ENCODE measurements around the gene TAF5L. TPM values are rescaled to one million over a fixed set of nuclear protein-coding genes. Genes with fewer than 3 reads are reported as not detected.

The TAF5L gene
- total and polyA plus RNA-seq, 2 of the 4 experiments (the other 2 are of a cell fraction): 17.9 to 18.6 TPM

DNA sequence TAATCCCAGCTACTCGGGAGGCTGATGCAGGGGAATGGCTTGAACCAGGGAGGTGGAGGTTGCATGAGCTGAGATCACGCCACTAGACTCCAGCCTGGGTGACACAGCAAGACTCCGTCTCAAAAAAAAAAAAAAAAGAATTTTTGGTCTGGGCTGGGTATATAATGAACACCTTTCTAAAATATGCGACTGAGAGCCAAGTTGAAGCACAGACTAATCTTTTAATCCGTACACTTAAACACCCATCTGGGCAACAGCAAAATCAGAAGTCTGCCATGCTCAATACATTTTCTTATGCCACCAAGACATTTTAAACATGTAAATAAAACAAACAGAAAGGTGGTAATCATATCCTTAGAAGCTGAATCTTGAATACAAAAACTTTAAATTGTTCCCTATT is 35.8 kb downstream of the TAF5L start:
- intact Hi-C loops (cut with micrococcal nuclease): no loop called here
- Histone ChIP-seq H3K9me3 (ENCODE audit: control insufficient read depth, insufficient read depth, low read length) (no peaks in the 10 kb centered on the region), H2AK9ac (replicated peaks; ENCODE audit: low read depth, low read length, poor library complexity) (no peak overlapping the region), H3K14ac (replicated peaks; ENCODE audit: low read depth, low read length) (no peak overlapping the region), H4K91ac (ENCODE audit: insufficient read depth, low read depth, low read length) (no peak overlapping the region), H3K56ac (ENCODE audit: extremely low read depth, insufficient read depth, low read length) (no peak overlapping the region), H3K18ac (ENCODE audit: low read depth, low read length) (no peak overlapping the region), H3K27ac (ENCODE audit: insufficient read depth, low read length) (no peak overlapping the region), H4K5ac (ENCODE audit: low read depth, low read length) (no peak overlapping the region), H3K4me2 (ENCODE audit: low read depth, low read length) (no peak overlapping the region), H3K9me1 (ENCODE audit: insufficient read depth, low read length) (0 out of 2 replicates have a peak, but pooled peaks cover 7% of the 10 kb centered on the region), H3K79me1 (ENCODE audit: low read depth in 1 of 2, low read length in 2 of 2) (peaks cover 14 to 15% of the 10 kb centered on the region in 2 experiments), H2AK5ac (ENCODE audit: low read depth, low read length) (no peak overlapping the region), H2BK15ac (ENCODE audit: low read depth, low read length) (no peak overlapping the region), H4K8ac (ENCODE audit: low read depth in 2 of 2, low read length in 2 of 2) (no peak overlapping the region), H4K20me1 (ENCODE audit: insufficient read depth, low read length) (no peaks in the 10 kb centered on the region; the same call in 1 of the 2 replicates), H3K27me3 (ENCODE audit: control insufficient read depth, insufficient read depth, low read length) (no peaks in the 10 kb centered on the region), H3K4me3 (ENCODE audit: insufficient read depth, low read depth, low read length) (no peak overlapping the region), H2AFZ (replicated peaks; ENCODE audit: low read length, poor library complexity) (no peak overlapping the region), H3K4ac (ENCODE audit: low read depth, low read length) (no peak overlapping the region), H2BK5ac (ENCODE audit: low read depth, low read length, poor library complexity, severe bottlenecking) (no peak overlapping the region), H3K4me1 (ENCODE audit: control insufficient read depth, insufficient read depth, low read length) (no peaks in the 10 kb centered on the region), H2BK120ac (ENCODE audit: low read depth, low read length) (no peak overlapping the region), H2BK20ac (ENCODE audit: low read depth, low read length) (no peak overlapping the region), H3K23ac (ENCODE audit: low read depth, low read length) (no peak overlapping the region), H3K9ac (ENCODE audit: low read depth, low read length) (no peak overlapping the region), H3K36me3 (ENCODE audit: control insufficient read depth, insufficient read depth, low read length) (peaks cover 15% of the 10 kb centered on the region)
- ChIA-PET POLR2A (ENCODE audit: unreplicated experiment) (no interaction called here), CTCF (interaction anchor here (1.3 kb wide), 1 partner anchor 11 kb away, joined by 3 read pairs; no protein-coding TSS in a partner anchor)
- TF ChIP-seq NFE2L2 (IDR thresholded peaks at IDR 0.05; ENCODE audit: low read depth, low read length) (no peak), RAD21 (IDR thresholded peaks at IDR 0.05; ENCODE audit: low read length) (no peak), MAFK (IDR thresholded peaks at IDR 0.05; ENCODE audit: low read depth, low read length) (no peak), MAZ (IDR thresholded peaks at IDR 0.05; ENCODE audit: borderline replicate concordance, low read depth, low read length) (no peak), RCOR1 (IDR thresholded peaks at IDR 0.05; ENCODE audit: insufficient replicate concordance, low read length) (no peak), CHD1 (IDR thresholded peaks at IDR 0.05; ENCODE audit: low read depth, low read length) (no peak), FOS (IDR thresholded peaks at IDR 0.05; ENCODE audit: low read depth, low read length) (no peak), POLR2A (IDR thresholded peaks at IDR 0.05; ENCODE audit: low read depth, low read length) (no peak)
- TF ChIP-seq, protein P1, sequence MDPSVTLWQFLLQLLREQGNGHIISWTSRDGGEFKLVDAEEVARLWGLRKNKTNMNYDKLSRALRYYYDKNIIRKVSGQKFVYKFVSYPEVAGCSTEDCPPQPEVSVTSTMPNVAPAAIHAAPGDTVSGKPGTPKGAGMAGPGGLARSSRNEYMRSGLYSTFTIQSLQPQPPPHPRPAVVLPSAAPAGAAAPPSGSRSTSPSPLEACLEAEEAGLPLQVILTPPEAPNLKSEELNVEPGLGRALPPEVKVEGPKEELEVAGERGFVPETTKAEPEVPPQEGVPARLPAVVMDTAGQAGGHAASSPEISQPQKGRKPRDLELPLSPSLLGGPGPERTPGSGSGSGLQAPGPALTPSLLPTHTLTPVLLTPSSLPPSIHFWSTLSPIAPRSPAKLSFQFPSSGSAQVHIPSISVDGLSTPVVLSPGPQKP (IDR thresholded peaks at IDR 0.05; ENCODE audit: borderline replicate concordance, low read depth, low read length): no peak
- TF ChIP-seq, protein P2, sequence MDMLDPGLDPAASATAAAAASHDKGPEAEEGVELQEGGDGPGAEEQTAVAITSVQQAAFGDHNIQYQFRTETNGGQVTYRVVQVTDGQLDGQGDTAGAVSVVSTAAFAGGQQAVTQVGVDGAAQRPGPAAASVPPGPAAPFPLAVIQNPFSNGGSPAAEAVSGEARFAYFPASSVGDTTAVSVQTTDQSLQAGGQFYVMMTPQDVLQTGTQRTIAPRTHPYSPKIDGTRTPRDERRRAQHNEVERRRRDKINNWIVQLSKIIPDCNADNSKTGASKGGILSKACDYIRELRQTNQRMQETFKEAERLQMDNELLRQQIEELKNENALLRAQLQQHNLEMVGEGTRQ (IDR thresholded peaks at IDR 0.05; ENCODE audit: low read depth, low read length): no peak
- dilution Hi-C loops (cut with HindIII; ENCODE audit: low sequenced_read_pairs, unreplicated experiment): no loop called here
- BruUV-seq (replicated peaks): no TSS peak
- in situ Hi-C loops (cut with MboI; ENCODE audit: low sequenced_read_pairs): no loop called here
- DNase-seq: no peak
- WGBS, 2 experiments (ENCODE audit: extremely low coverage in 2 of 2, insufficient read length in 1 of 2): 80% methylated on average over 1 of the region's 5 CpGs; no CpG with 5 or more reads in 1 of the 2 experiments
- ATAC-seq (ENCODE audit: low read depth): no peak
